ENCODE measurements around the gene CACHD1. TPM values are rescaled to one million over a fixed set of nuclear protein-coding genes. Genes with fewer than 3 reads are reported as not detected.

CACHD1 gene
- total RNA-seq, 1 experiment from 2014 or later: 3.9 TPM

DNA sequence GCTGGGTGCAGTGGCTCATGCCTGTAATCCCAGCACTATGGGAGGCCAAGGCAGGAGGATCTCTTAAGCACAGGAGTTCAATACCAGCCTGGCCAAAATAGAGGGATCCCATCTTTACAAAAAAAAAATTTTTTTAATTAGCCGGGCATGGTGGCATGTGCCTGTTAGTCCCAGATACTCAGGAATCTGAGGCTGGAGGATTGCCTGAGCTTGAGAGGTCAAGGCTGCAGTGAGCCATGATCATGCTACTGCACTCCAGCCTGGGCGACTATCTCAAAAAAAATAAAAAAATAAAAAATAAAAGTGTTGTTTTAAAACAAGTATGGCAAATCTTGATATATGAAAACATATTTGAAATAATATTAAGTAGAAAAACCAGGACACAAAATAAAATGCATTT, 44.4 kb upstream of the CACHD1 start:
- Mint-ChIP-seq H3K4me3 (ENCODE audit: unreplicated experiment) (no peak overlapping the region), H3K4me1 (ENCODE audit: insufficient read depth, unreplicated experiment) (no peaks in the 10 kb centered on the region), H3K9me3 (ENCODE audit: unreplicated experiment) (no peaks in the 10 kb centered on the region), H3K36me3 (ENCODE audit: insufficient read depth, unreplicated experiment) (no peaks in the 10 kb centered on the region), H3K27ac (ENCODE audit: low read depth, unreplicated experiment) (no peak overlapping the region), H3K27me3 (ENCODE audit: insufficient read depth, unreplicated experiment) (no peaks in the 10 kb centered on the region)
- ChIA-PET POLR2A (no interaction called here), CTCF (no interaction called here)
- no TSS peak for BruUV-seq (replicated peaks)
- TF ChIP-seq, protein P1, sequence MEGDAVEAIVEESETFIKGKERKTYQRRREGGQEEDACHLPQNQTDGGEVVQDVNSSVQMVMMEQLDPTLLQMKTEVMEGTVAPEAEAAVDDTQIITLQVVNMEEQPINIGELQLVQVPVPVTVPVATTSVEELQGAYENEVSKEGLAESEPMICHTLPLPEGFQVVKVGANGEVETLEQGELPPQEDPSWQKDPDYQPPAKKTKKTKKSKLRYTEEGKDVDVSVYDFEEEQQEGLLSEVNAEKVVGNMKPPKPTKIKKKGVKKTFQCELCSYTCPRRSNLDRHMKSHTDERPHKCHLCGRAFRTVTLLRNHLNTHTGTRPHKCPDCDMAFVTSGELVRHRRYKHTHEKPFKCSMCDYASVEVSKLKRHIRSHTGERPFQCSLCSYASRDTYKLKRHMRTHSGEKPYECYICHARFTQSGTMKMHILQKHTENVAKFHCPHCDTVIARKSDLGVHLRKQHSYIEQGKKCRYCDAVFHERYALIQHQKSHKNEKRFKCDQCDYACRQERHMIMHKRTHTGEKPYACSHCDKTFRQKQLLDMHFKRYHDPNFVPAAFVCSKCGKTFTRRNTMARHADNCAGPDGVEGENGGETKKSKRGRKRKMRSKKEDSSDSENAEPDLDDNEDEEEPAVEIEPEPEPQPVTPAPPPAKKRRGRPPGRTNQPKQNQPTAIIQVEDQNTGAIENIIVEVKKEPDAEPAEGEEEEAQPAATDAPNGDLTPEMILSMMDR (IDR thresholded peaks at IDR 0.05; ENCODE audit: unreplicated experiment): no peak
- intact Hi-C loops (cut with micrococcal nuclease): no loop called here
- no peak for DNase-seq (ENCODE audit: unreplicated experiment)

DNA sequence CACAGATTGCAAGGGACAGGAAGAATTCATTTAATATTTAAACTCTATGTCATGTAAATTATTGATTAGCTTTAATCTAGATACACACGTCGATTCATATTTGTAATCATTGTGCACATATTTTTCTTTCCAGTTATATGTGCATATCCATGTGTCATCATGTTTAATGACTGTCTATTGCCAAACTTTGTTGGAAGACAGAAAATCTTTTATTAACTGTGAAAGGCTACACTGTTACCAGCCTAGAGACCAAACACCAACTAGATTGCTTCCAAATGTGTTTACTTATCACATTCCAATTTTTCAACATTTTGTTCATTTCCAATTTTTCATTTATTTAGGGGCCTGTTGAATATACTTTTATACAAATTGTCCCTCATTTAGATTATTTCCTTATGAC, 43.2 kb upstream of the CACHD1 start:
- no TSS peak for BruUV-seq (replicated peaks)
- ChIA-PET CTCF (no interaction called here), POLR2A (interaction anchor here (1.0 kb wide), 1 partner anchor 14 kb away, joined by 3 read pairs; no protein-coding TSS in a partner anchor)
- no peaks in the 10 kb centered on the region for H3K4me1 Mint-ChIP-seq (ENCODE audit: insufficient read depth, unreplicated experiment)
- no peaks in the 10 kb centered on the region for H3K27me3 Mint-ChIP-seq (ENCODE audit: insufficient read depth, unreplicated experiment)
- H3K4me3 Mint-ChIP-seq (ENCODE audit: unreplicated experiment): no peak overlapping the region
- H3K27ac Mint-ChIP-seq (ENCODE audit: low read depth, unreplicated experiment): no peak overlapping the region
- no peak for DNase-seq (ENCODE audit: unreplicated experiment)
- TF ChIP-seq, protein P1 (IDR thresholded peaks at IDR 0.05; ENCODE audit: unreplicated experiment): no peak
- no peaks in the 10 kb centered on the region for H3K9me3 Mint-ChIP-seq (ENCODE audit: unreplicated experiment)
- intact Hi-C loops (cut with micrococcal nuclease): no loop called here
- H3K36me3 Mint-ChIP-seq (ENCODE audit: insufficient read depth, unreplicated experiment): no peaks in the 10 kb centered on the region

DNA sequence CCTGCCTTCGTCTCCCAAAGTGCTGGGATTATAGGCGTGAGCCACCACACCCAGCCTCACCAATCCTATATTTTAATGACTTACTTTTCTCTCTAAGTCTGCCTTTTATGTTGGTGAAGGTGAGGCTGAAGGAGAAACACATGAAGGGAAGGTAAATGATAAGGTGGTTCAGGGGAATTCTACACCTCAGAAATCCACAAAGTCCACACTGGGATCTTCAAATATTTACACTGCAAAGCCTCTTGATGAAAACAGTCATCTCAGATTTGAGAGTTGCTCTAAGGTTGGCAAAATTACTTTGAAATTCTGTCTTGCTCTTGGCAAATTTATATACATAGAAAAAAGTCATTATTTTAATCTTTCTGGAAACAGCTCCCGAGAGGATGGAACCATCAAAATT, 42.0 kb upstream of the CACHD1 start:
- no peaks in the 10 kb centered on the region for H3K36me3 Mint-ChIP-seq (ENCODE audit: insufficient read depth, unreplicated experiment)
- H3K9me3 Mint-ChIP-seq (ENCODE audit: unreplicated experiment): no peaks in the 10 kb centered on the region
- H3K4me1 Mint-ChIP-seq (ENCODE audit: insufficient read depth, unreplicated experiment): no peaks in the 10 kb centered on the region
- CTCF ChIA-PET: interaction anchor here (0.5 to 0.6 kb wide), 2 partner anchors 16 to 1566 kb away, joined by 3 read pairs; no protein-coding TSS in a partner anchor
- POLR2A ChIA-PET: interaction anchor here (1.0 kb wide), 1 partner anchor 8 kb away, joined by 3 read pairs; no protein-coding TSS in a partner anchor
- H3K27ac Mint-ChIP-seq (ENCODE audit: low read depth, unreplicated experiment): no peak overlapping the region
- no peaks in the 10 kb centered on the region for H3K27me3 Mint-ChIP-seq (ENCODE audit: insufficient read depth, unreplicated experiment)
- intact Hi-C loops (cut with micrococcal nuclease): no loop called here
- TF ChIP-seq, protein P1 (IDR thresholded peaks at IDR 0.05; ENCODE audit: unreplicated experiment): no peak
- no peak overlapping the region for H3K4me3 Mint-ChIP-seq (ENCODE audit: unreplicated experiment)
- BruUV-seq (replicated peaks): no TSS peak
- DNase-seq (ENCODE audit: unreplicated experiment): no peak

DNA sequence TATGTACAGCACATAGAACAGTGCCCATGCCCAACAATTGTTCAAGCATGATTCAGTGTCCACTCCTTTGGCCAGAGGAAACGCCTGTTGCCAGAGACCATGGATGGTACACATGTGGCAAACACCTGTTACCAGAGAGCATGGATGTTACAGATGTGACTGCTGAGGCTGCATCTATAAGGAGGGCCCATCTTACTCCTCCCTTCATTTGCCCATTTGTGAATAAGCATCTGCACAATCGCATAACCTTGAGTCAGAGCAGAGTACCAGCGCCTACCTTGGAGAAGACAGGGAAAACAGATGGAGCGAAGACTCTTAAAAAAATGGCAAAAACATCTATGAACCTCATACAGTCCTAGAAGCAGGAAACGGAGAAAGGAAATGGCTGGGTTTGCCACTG, 36.6 kb upstream of the CACHD1 start:
- DNase-seq (ENCODE audit: unreplicated experiment): no peak
- H3K36me3 Mint-ChIP-seq (ENCODE audit: insufficient read depth, unreplicated experiment): no peaks in the 10 kb centered on the region
- no peak overlapping the region for H3K4me3 Mint-ChIP-seq (ENCODE audit: unreplicated experiment)
- H3K9me3 Mint-ChIP-seq (ENCODE audit: unreplicated experiment): no peaks in the 10 kb centered on the region
- no peaks in the 10 kb centered on the region for H3K27me3 Mint-ChIP-seq (ENCODE audit: insufficient read depth, unreplicated experiment)
- H3K27ac Mint-ChIP-seq (ENCODE audit: low read depth, unreplicated experiment): no peak overlapping the region
- no TSS peak for BruUV-seq (replicated peaks)
- no peaks in the 10 kb centered on the region for H3K4me1 Mint-ChIP-seq (ENCODE audit: insufficient read depth, unreplicated experiment)
- TF ChIP-seq, protein P1 (IDR thresholded peaks at IDR 0.05; ENCODE audit: unreplicated experiment): no peak
- POLR2A ChIA-PET: no interaction called here
- intact Hi-C loops (cut with micrococcal nuclease): no loop called here
- CTCF ChIA-PET: no interaction called here
